Frontal cortex (tissue), 4 donors: ENCODE measurements around the gene SNCG. TPM values are rescaled to one million over a fixed set of nuclear protein-coding genes. Genes with fewer than 3 reads are reported as not detected.
"Not testable (repeated sequence)": the region's sequence is repeated elsewhere in the genome, so short reads cannot be mapped to it uniquely, and the experiment has no call there.

ENCODE experiments used
- DNase-seq, 2 donors: peaks; one replicate each; pipeline ENCODE4 v3.0.0; 2012; ENCODE audit warnings: low spot score in 2 of 2
- FAIRE-seq: peaks from 2 replicates; lab custom pipeline; 2012; peaks lifted over from hg19 to GRCh38; lab: Jason Lieb, UNC
- total RNA-seq: library from RNA; depleted of rRNA; stranded (reverse); fragments of >200 nt; gene quantifications from one replicate; pipeline ENCODE4 v1.2.3, GENCODE V29; 2014
- donor health status: control.
- donor health status: control.
- donor health status: control.

The SNCG gene
- total RNA-seq: 1.6 TPM

- FAIRE-seq: no peak
- DNase-seq: peak in 1 of 2 donors; percentile 63
Measured at GRCh38 chr10:86958116-86958900, at the start of gene SNCG. Gene SNCG, plus strand, starts transcription at chr10:86958599. Its CDS starts 99 bp downstream, at chr10:86958698.

- FAIRE-seq (no peak), DNase-seq (no peak)
Measured at GRCh38 chr10:86914734-86915133, 43.7 kb upstream of the SNCG start.

GRCh38 chr10:86918022-86918471 lies 40.4 kb upstream of the SNCG start:
- FAIRE-seq: no peak

GRCh38 chr10:86922553-86922961 lies 35.8 kb upstream of the SNCG start:
- FAIRE-seq: no peak
- DNase-seq: no peak

More at GRCh38 chr10:86918022-86918471, 40.4 kb upstream of the SNCG start:
- DNase-seq: no peak

- no peak for FAIRE-seq
- DNase-seq: no peak
Measured at GRCh38 chr10:86929468-86930380, 28.7 kb upstream of the SNCG start.

GRCh38 chr10:86931872-86932271 lies 26.5 kb upstream of the SNCG start:
- DNase-seq (no peak), FAIRE-seq (no peak)

GRCh38 chr10:86932674-86933073 lies 25.7 kb upstream of the SNCG start:
- no peak for FAIRE-seq
- DNase-seq: no peak

- FAIRE-seq, DNase-seq: not testable (repeated sequence)
Measured at GRCh38 chr10:86934162-86934711, 24.2 kb upstream of the SNCG start.

- DNase-seq (no peak), FAIRE-seq (no peak)
Measured at GRCh38 chr10:86936661-86937501, 21.5 kb upstream of the SNCG start.

- DNase-seq: no peak
- no peak for FAIRE-seq
Measured at GRCh38 chr10:86937502-86938154, 20.8 kb upstream of the SNCG start.

- DNase-seq (no peak), FAIRE-seq (no peak)
Measured at GRCh38 chr10:86938260-86938659, 20.1 kb upstream of the SNCG start.

- not testable (repeated sequence) for DNase-seq, FAIRE-seq
Measured at GRCh38 chr10:86940076-86940475, 18.3 kb upstream of the SNCG start.

- DNase-seq (no peak), FAIRE-seq (no peak)
Measured at GRCh38 chr10:86940677-86941076, 17.7 kb upstream of the SNCG start.

- DNase-seq: no peak
- no peak for FAIRE-seq
Measured at GRCh38 chr10:86941426-86941825, 17.0 kb upstream of the SNCG start.

- FAIRE-seq: no peak
- no peak for DNase-seq
Measured at GRCh38 chr10:86941991-86942421, 16.4 kb upstream of the SNCG start.

GRCh38 chr10:86942441-86943315 lies 15.7 kb upstream of the SNCG start:
- DNase-seq: no peak
- FAIRE-seq: no peak

- FAIRE-seq (no peak), DNase-seq (no peak)
Measured at GRCh38 chr10:86943316-86944030, 14.9 kb upstream of the SNCG start.
